HuH-7.5 (cell line): ENCODE results near the gene TSPAN9.

Experiments
- DNase-seq: peaks from one replicate; pipeline ENCODE4 v3.0.0; 2011; ENCODE audit warnings: low spot score

TSPAN9 gene

DNA sequence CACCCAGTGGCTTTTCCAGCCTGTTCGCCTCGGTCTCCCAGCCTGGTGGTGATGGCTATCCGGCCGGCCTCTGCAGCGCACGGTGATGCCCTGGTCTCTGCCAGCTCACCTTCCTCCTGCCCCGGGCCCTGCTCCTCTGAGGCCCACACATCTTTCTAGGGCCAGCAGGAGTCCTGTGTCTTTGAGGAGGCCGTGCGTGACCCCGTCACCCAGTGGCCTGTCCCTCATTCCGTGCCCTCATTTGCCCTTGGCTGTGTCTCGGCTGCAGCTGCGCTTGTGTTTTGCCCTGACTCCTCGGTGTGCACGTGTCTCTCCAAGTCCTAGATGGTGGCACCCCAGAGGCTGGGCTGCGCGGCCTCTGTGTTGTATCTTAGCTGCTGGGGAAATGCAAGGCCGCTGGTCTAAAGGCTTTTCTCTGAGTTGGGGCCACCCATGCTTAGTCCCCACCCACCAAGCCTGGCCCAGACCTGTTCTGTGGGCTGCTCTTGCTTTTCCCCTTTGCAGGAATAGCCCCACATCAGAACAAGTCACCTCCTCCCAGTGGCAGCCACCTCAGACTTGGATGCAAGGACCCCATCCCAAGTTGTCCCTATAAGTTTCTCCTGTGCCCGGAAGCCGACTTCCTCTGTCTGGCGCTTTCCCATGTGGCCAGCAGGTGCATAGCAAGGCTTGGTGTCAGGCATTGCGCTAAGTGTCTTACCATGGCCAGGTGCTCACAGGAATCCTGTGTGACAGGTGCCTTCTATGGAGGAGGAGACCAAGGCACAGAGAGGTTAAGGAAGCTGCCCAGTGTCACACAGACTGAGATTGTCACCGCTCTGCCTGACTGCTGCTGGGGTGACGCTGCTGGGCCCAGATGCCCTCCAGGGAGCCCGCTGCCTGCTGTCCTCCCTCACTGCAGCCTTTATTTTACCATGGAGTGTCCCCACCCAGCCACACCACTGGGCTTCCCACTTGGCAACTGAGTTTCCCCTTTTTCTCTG, 64.5 kb downstream of the TSPAN9 start:
- no peak for DNase-seq

DNA sequence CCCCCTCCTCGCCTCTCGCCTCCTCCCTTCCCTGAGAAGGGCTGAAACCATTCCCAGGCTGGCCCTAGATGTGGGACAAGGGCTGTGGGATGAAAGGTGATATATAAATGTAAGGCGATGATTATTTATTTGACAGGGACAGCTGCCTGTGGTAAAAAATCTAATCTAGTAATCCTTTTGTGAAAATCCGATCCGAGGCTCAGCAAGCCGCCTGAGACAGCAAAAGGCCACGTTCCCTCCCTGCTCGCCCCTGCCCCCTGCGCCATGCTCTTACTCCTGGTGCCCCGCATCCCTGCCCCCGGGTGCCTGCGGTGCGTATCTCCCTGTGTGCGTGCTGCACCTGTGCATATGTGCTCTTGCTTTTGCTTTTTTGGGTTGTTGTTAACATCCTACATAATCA, 65.2 kb downstream of the TSPAN9 start:
- DNase-seq = no peak

DNA sequence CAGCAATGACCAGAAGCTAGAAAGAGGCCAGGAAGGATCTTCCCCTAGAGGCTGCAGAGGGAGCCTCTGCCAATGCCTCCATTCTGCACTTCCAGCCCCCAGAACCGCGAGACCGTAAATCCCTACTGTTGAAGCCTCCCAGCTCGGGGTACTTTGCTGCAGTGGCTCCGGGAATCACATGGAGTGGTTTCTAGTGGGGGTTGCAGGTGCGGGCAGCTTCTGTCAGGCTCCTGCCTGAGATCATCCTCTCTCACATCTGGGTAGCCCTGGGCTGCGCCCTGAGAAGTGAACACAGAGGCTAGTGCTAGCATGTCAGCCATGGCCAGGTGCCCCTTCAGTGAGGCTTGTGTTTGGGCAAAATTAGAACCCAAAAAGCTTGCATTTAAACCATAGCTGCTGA, 67.3 kb downstream of the TSPAN9 start:
- DNase-seq = no peak

- no peak for DNase-seq
These were observed 67.9 kb downstream of the TSPAN9 start for GRCh38 chr12:3145033-3145432.

DNA sequence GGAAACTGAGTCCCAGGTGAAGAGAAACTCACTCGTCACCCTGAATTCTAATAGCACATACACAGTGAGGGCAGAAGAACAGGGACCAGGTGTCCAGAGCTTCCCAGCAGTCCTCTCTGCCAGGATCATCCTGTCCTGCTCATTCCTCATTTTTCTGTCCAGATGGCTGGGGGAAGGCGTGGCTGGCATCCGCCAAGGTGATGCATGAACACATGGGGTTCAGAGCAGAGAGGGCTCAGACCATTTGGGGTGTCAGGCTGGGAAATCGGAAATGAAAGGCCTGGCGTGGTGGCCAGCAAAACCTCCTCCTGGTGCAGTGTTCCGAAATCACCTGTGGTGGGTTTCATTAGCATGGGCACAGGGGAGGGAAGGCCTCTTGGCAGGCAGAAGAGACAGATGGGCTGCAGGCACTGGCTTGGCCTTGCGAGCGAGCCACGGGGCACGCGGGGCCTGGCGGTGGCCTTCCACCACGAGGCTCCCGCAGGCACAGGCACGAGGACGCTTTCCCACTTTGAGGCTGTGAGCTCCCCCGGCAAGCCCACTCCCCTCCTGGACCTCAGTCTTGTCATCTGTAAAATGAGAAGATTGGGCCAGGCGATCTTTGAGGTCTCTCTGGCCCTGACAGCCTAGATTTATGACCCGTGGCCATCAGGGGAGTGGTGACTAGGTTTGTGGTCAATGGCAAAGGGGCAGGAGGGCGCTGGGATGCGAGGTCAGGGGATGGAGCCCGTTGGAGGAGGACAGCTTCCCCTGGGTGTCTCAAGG, 68.5 kb downstream of the TSPAN9 start:
- DNase-seq = no peak

GRCh38 chr12:3147260-3147659, 70.1 kb downstream of the TSPAN9 start:
- no peak for DNase-seq

GRCh38 chr12:3148366-3149000, 71.3 kb downstream of the TSPAN9 start:
- DNase-seq = no peak

- no peak for DNase-seq
These were observed 72.5 kb downstream of the TSPAN9 start for GRCh38 chr12:3149515-3150307.

- DNase-seq = no peak
These were observed 73.1 kb downstream of the TSPAN9 start for GRCh38 chr12:3150308-3150670.

- no peak for DNase-seq
These were observed 74.0 kb downstream of the TSPAN9 start for GRCh38 chr12:3150931-3151835.

- no peak for DNase-seq
These were observed 74.9 kb downstream of the TSPAN9 start for GRCh38 chr12:3152011-3152511.

- DNase-seq = no peak
These were observed 75.7 kb downstream of the TSPAN9 start for GRCh38 chr12:3152892-3153291.

- DNase-seq = no peak
These were observed 76.8 kb downstream of the TSPAN9 start for GRCh38 chr12:3154006-3154405.

DNA sequence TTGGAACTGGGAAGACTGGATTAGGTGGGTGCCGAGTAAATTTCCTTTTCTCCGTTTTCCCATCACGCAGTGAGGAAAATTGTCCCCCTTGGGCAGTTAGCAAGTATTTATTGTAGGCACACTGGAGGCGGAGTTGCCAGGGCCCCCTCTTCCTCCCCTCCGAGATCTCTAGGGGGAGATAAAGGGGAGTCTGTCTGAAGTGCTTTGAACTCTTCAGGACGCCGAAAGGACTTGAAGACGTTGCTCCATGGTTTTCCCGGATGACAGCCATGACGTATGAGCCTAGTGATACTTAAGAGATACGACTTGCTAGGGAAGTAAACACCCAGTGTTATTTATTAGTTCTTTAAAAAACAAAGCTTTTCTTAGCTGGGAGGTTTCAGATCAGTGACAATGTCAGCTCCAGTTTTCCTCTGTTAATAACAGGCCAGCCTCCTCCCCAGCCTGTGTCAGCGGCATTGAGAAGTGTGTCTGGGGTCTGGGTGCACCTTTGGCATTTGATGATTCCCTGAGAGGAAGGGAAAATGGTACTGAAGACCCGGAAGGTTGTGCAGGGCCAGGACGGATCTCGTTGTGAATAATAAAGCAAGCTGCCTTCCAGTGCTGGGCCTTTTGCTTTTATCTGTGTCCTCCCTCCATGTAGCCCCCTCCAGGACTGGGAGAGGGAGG, 78.7 kb downstream of the TSPAN9 start:
- DNase-seq = no peak

DNA sequence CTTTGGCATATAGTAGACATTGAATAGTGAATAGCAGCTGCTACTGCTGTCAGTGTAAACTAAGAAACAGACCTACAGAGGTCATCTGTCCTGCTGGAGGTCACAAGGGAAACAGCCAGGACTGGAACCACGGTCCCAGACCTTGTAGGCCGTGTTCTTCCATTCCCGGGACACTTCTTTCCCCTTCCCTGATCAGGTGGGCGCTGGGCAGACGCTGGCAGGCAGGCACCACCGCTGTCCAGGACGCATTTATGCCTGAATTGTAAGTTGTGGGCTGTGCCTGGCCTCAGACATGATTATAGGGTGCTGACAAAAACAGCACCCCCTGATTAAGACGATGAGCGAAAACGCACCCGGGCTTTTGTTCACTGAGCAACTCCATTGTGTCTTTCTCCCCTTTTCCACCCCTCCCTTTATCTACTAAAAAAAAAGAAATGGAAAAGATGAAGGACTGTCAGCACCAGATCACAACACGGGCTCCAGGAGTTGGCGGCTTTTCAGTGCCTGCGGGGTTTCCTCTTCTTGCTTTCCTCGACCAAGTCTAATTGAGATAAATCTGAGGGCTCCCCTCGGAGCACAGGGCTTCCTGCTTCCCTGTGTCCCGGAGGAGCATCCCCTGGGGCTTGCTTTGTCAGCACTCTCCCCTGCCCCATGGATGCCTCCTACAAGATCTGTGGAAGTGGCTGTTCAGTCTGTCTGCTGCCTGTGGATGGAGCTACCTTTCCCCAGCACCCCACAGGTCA, 80.6 kb downstream of the TSPAN9 start:
- DNase-seq = no peak

DNA sequence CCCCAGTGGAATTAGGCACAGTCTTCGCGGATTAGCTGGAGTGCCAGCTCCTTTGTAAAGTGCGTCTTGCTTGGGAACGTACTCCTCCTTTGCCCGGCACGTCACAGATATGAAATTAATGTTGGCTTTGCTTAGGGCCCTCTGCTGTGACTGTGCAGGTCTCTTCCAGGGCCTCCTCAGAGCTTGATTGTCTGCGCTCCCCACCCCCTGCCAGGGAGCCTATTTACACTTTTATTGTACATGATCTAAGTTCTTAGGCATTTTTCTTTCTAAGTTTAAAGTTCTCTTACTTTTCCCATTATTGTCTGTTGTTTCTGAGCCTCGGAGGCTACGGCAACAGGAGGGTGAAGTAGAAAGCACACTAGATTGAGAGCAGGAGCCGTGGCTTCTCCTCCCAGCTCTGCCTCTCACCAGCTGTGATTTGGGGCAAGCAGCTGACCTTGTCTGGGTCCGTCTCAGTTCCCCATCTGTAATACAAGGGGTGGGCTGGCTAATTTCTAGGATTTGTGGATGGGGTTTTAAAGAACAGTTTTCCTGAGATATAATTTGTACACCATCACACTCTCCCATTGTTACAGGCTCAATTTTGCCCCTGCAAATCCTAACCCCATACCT, 81.8 kb downstream of the TSPAN9 start:
- no peak for DNase-seq

DNA sequence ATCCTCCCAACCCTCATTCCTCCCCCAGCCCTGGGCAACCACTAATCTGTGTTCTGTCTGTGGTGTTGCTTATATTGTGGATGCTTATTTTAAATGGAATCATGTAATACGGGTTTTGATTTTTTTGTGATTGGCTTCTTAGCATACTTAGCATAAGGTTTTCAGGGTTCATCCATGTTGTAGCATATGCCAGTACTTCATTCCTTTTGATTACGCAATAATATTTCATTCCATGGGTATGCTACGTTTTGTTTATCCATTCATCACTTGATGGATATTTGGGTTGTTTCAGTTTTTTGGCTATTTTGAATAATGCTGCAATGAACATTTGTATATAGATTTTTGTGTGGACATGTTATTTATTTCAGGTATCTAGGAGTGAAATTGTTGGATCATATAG, 82.9 kb downstream of the TSPAN9 start:
- DNase-seq = no peak

GRCh38 chr12:3161861-3162260, 84.7 kb downstream of the TSPAN9 start:
- no peak for DNase-seq
